Neural cell (in vitro differentiated cells): Measurements from ENCODE around the gene CLEC2B.

Source experiments
- EZH2 ChIP-seq: fragments of 200-600, 300-800 bp; shearing (Covaris generic), sonication (generic); IDR thresholded peaks from 2 replicates; pipeline ENCODE4 v1.6.1; 2014; ENCODE audit warnings: antibody characterized with exemption, low read length, borderline replicate concordance, mild to moderate bottlenecking; ENCODE audit not compliant: insufficient read depth, poor library complexity, severe bottlenecking
- MXI1 ChIP-seq: fragments of 450-650 bp; conservative IDR thresholded peaks from 2 replicates; pipeline ENCODE4 v1.6.1; 2014; ENCODE audit warnings: antibody characterized with exemption, mild to moderate bottlenecking; ENCODE audit not compliant: poor library complexity, severe bottlenecking
- TF ChIP-seq, protein P1 (sequence below): fragments of 450-650 bp; IDR thresholded peaks from 2 replicates; pipeline ENCODE4 v1.5.1; 2014; ENCODE audit warnings: antibody characterized with exemption, mild to moderate bottlenecking, moderate library complexity; ENCODE audit not compliant: poor library complexity, severe bottlenecking

DNA sequence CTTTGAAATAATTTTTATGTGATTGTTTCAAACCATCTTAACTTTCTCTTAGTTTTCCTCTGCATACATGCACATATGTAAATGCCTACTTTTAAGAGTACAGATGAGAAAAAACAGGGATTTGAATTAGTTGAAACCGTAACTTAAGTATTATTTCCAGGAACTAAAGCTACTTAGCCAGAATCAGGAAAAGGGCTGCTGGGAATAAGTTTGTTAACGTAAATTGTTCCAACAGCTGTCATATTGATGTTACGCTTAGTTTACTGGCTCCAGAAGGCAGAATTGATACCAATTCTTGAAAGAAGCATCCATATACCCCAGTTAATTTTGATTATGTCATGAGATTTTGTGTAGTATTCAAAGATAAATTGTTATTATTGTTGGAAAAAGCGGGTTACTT lies 59.8 kb downstream of the CLEC2B start:
- TF ChIP-seq, protein P1, sequence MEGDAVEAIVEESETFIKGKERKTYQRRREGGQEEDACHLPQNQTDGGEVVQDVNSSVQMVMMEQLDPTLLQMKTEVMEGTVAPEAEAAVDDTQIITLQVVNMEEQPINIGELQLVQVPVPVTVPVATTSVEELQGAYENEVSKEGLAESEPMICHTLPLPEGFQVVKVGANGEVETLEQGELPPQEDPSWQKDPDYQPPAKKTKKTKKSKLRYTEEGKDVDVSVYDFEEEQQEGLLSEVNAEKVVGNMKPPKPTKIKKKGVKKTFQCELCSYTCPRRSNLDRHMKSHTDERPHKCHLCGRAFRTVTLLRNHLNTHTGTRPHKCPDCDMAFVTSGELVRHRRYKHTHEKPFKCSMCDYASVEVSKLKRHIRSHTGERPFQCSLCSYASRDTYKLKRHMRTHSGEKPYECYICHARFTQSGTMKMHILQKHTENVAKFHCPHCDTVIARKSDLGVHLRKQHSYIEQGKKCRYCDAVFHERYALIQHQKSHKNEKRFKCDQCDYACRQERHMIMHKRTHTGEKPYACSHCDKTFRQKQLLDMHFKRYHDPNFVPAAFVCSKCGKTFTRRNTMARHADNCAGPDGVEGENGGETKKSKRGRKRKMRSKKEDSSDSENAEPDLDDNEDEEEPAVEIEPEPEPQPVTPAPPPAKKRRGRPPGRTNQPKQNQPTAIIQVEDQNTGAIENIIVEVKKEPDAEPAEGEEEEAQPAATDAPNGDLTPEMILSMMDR, result no peak
- TF ChIP-seq MXI1, result no peak
- TF ChIP-seq EZH2, result no peak
